GM06990 (cell line): ENCODE data around the gene KDSR.

Experiments used
- DNase-seq: peaks from one replicate; pipeline ENCODE4 v3.0.0-alpha.2; 2011; ENCODE audit not compliant: insufficient read length; ENCODE audit errors: extremely low read depth
- H3K27me3 ChIP-seq: replicated peaks from 2 replicates; pipeline ENCODE4 v1.6.0; 2011; ENCODE audit warnings: low read length; ENCODE audit not compliant: control insufficient read depth, insufficient read depth
- H3K36me3 ChIP-seq: 2 replicates; pipeline ENCODE4 v1.5.1; 2011; ENCODE audit warnings: low read length; ENCODE audit not compliant: control insufficient read depth, insufficient read depth
- H3K4me3 ChIP-seq: replicated peaks from 2 replicates; pipeline ENCODE4 v1.5.1; 2011; ENCODE audit warnings: low read depth, mild to moderate bottlenecking, control low read depth, low read length
- TF ChIP-seq, protein P1 (sequence below): IDR thresholded peaks from 2 replicates; pipeline ENCODE4 v1.5.1; 2011; ENCODE audit warnings: low read length, control low read depth, mild to moderate bottlenecking, inconsistent platforms; ENCODE audit not compliant: insufficient read depth, poor library complexity, severe bottlenecking

The KDSR gene

DNA sequence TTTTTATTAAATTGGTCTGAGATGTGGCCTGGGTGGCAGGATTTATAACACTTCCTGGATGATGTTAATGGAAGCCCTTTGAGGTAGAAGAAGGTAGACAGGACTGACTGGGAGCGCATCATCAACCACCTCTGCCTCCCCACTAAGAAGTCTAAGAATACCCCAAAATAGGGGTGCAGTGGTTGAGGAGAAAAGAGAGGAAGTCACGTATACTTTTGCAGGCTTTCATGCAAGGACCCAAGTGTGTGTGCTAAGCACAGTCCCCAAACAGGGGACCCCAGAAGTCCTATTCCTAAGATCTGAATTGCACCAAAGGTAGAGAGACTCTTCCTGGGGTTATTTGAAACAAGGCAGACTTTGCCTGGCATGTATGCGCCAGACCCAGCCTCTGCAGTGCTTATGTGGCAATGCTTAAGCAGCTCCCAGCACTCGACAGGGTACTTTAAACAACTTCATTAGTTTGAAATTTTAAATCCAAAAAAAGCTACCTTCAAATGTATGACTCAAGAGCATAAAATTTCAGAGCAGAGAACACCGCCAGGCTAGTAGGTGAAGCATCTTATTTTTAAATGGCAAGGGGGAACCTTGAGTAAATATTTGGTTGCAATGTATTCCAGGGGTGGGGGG, 82.7 kb downstream of the KDSR start:
- no peak overlapping the region for H3K4me3 ChIP-seq
- TF ChIP-seq, protein P1, sequence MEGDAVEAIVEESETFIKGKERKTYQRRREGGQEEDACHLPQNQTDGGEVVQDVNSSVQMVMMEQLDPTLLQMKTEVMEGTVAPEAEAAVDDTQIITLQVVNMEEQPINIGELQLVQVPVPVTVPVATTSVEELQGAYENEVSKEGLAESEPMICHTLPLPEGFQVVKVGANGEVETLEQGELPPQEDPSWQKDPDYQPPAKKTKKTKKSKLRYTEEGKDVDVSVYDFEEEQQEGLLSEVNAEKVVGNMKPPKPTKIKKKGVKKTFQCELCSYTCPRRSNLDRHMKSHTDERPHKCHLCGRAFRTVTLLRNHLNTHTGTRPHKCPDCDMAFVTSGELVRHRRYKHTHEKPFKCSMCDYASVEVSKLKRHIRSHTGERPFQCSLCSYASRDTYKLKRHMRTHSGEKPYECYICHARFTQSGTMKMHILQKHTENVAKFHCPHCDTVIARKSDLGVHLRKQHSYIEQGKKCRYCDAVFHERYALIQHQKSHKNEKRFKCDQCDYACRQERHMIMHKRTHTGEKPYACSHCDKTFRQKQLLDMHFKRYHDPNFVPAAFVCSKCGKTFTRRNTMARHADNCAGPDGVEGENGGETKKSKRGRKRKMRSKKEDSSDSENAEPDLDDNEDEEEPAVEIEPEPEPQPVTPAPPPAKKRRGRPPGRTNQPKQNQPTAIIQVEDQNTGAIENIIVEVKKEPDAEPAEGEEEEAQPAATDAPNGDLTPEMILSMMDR, result no peak
- DNase-seq, result no peak
- no peaks in the 10 kb centered on the region for H3K27me3 ChIP-seq
- H3K36me3 ChIP-seq, result peaks cover 5% of the 10 kb centered on the region

DNA sequence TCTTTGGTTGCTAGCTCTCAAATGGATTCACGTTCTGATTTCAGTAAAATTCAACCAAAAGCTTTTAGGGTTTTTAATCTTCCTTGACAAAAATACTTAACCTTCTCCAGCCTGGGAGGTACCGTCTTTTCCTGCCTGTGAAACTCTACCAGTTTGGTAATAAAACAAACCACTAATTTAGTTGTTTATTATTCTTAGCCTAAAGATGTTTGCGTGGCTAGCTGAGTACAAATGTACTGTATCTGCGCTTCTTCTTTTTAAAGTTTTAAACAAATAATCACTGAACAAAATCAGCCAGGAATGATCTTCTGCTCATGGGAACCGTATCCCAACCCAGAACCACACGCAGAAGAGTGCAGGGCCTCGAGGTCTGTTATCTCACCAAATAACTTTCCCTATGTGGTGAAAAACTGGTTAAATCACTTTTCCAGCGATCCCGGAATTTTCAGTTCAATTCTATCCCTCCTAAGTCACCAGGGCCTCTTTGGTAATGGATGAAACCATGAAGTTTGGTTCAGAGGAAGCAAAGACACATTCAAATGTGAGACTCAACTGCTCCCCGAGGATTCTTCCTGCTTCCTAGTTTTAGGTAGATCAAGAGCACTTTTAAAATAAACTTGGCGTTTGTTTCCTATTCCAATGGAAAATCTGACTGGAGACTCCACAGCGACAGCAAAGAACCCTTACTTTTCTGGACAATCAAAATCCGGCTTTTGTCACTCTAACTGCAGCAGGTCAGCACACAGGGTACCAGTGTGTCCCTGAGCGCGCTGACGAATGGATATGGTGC, 83.5 kb downstream of the KDSR start:
- no peak for DNase-seq
- peaks cover 5% of the 10 kb centered on the region for H3K36me3 ChIP-seq
- TF ChIP-seq, protein P1, result no peak
- no peaks in the 10 kb centered on the region for H3K27me3 ChIP-seq
- H3K4me3 ChIP-seq, result no peak overlapping the region

DNA sequence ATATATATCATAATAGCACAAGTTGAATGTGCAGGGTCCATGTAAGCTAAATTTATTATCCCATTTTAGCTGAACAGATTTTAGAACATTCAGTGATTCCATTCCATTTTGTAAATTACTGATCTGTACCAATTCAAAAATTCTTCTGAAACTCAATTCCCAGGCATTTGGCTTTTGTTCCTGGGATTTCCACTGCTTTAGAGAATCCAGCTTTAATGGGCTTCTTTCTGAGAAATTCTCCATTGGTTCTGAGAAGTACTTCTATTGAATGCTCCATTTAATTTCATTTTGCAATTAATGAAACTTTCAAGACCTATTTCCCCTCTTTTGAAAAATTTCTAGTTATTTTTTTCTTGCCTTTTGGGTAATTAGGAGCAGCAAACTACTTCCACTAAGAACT, 84.2 kb downstream of the KDSR start:
- no peak for DNase-seq
- Histone ChIP-seq H3K36me3 (peaks cover 5% of the 10 kb centered on the region), H3K4me3 (no peak overlapping the region), H3K27me3 (no peaks in the 10 kb centered on the region)
- TF ChIP-seq, protein P1, result no peak
